CD4-positive, alpha-beta T cell treated with Interleukin-12 subunit alpha and Interleukin-12 subunit beta, for 1 hour (primary cell): Measurements from ENCODE around the gene ZNF343.
A peak's percentile ranks its signal among the peaks of the same experiment; 100 is the strongest.
"Not testable (repeated sequence)": the region's sequence is repeated elsewhere in the genome, so short reads cannot be mapped to it uniquely, and the experiment has no call there.

Source experiments
- DNase-seq: peaks from one replicate; pipeline ENCODE4 v3.0.0-alpha.2; 2020

ZNF343 gene

DNA sequence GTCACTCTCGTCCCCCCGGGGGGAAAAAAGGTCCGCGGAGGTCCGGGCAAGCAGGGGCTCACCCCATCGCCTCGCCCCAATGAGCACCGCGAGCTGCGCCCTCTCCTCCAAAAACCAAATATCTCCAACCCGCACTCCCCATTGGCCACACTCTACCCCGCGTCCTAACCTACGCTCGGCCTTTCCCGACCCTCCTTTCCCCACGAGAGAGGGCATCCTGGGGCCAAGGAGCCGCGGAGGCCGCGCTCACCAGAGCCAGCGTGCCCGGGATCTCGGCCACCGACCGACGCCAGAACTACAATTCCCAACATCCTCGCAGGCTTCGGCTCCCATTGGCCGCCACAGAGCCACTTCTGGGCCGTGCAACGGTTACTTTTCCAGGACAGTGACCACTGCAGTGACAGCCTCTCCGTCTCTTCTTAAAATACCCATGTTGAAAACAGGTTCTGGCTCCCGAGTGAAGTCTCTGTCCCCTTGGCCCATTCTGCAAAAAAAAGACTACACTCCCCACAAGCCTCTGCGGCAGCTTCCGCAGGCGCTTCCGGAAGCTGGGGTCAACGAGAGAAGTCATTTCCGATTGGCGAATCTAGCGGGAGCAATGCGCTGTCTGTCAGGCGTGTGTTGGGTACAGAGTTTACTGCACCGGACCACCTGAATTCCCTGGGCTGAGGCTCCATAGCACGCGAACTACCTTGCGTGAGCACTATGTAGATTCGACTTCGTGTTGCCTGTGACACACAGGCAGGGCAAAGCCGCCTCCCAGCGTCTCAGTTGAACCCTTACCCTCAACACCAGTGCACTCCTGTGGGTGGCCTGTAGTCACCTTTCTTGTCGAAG lies at the start of gene ZNF343:
TSS of gene ZNF343 (minus strand) at position 285 of the 837 bp plus-strand sequence. CDS start 15,020 bp downstream, outside the sequence.
- peak; percentile 81 for DNase-seq

DNA sequence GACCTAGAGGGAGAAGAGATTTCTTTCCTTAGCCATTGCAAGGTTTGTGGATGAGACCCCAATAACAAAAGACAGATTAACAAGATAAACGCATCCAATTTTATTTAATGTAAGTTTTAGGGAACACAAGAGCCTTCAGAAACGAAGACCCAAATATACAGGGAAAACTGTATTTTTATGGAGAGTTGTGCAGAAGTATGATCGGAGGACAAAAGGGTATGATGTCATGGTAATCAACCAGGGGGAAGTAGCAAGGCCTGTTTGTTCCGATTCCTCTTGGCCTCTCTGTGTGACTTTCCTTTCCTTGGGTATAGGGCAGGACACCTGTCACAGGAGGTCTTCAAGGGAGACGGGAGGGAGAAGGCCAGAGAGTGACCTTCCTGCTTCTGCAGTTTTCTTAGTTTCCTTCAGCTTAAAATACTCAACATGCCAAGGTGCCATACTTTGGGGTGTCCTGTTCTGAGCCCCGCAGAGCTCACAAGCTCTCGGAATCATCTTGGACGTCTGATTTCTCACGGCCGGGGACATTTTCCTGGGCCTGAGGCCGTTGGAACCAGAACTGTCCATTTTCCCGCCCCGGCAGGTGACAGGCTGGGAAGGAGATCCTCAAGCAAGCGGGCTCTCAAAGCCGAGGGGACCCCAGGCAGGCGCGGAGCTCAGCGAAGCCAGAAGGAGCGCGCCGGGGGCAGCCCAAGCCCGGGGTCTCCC lies 49.3 kb upstream of the ZNF343 start:
- DNase-seq = no peak

DNA sequence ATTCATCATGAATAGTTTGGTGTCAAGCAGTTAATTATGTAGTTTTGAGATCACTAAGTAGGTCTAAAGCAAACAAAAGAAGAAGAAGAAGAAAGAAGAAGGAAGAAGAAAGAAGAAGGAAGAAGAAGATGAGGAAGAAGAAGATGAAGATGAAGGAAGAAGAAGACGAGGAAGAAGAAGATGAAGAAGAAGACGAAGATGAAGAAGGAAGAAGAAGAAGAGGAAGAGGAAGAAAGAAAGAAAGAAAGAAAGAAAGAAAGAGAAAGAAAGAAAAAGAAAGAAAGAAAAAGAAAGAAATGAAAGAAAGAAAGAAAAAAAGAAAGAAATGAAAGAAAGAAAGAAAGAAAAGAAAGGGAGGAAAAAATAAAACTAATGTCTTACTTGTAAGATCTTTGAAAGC lies 36.9 kb upstream of the ZNF343 start:
- DNase-seq = no peak

DNA sequence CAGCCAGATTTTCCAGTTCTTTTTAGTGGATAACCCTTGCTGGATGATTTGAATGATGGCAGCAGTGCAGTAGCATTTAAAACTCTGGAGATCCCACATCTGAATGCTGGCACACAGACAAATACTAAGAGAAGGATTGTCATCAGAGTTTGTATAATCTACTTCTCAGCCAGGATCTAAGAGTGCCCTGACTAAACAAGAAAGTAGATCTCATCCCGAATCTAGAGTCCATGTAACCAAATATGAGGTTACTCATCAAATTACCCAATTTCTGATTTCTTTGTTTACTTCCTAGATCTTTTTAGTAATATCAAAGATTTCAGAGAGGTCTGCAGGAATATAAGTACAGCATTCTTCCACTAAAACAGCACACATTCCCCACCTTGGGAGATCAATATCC lies 35.5 kb upstream of the ZNF343 start:
- no peak for DNase-seq

DNA sequence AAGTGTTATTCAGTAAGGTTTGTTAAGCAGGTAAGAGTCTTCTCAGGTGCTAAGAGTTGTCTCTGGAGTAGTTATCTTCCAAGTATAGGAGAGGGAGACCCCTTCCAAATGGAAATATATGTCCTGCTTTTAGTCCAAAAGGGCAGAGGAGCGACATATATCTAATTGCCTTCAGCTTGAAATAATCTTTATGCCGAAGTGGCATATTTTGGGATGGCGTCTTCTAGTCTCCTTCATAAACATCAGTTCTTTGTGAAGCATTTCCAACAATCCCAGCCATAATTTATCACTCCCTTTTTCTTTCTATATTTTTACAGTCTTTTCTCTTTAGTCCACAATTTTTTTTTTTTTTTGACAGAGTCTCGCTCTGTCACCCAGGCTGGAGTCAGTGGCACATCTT lies 33.6 kb upstream of the ZNF343 start:
- DNase-seq = no peak

DNA sequence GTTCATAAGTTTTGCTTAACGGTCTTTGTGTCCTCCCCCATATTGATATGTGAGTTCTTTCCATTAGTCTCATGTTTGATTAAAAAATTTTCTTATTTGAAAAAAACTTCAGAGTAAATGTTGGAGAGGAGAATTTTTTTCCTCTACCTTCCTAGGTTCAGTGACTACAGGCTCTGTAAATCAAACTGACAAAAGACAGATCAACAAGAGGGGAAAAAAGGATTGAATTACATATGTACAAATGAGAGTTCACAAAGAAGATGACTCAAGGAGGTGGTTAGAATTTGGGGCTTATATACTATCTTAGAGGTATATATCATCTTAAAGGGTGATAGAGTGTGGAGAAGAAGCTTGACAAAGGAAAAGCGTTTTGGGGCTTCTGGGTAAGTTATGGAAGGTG lies 33.2 kb upstream of the ZNF343 start:
- no peak for DNase-seq

DNA sequence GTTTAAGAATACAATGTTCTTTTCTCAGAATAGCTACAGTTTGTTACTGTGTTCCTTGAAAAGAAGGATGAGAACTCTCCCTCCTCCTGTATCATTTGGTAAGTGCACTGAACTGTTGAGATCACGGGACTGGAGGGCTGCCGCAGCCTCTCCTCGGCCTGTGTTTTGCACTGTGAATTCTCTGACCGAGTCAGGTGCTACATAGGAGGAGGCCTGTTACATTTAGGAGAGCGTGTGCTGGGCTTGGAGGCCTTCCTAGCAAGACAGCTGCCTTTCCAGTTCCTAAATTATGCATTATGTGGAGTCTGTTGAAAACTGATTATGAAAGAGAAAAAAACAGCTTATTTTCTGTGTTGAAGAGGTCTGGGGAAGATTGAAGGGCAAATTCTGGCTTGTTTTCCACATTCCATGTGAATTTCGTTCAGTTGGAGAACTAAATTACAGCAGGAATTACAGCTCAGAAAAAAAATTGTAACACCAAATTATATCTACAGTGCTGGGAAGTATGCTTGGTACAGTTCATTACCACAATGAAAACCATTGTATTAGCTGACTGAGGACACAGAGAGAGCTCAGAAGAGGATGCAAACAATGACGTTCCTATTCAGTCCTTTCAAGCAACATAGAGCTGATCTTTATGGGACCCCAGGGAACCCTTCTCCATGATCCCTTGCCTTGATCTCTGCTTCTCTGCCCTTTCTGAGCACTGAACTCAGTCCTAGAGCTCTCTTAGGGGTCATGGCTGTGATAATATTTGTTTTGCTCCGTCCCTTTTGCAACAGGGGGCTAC lies 30.4 kb upstream of the ZNF343 start:
- no peak for DNase-seq

DNA sequence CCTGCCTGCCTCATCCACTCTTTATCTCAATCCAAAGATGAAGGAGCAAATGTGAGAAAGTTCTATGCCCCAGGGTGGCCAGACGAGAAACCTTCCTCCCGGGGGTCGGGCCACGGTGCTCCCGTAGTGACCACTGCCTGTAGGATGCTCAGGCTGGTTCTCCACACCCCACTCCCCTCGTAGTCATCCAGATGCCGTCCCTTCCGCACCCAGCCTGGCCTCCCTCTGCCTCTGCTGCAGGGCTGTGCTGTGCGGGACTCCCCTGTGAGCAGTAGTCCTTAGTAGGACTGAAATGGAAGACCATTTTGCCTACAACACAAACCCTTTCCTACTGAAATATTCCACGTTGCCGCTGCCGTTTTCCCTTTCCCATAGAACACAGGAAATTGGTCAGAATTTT lies 29.6 kb upstream of the ZNF343 start:
- no peak for DNase-seq

DNA sequence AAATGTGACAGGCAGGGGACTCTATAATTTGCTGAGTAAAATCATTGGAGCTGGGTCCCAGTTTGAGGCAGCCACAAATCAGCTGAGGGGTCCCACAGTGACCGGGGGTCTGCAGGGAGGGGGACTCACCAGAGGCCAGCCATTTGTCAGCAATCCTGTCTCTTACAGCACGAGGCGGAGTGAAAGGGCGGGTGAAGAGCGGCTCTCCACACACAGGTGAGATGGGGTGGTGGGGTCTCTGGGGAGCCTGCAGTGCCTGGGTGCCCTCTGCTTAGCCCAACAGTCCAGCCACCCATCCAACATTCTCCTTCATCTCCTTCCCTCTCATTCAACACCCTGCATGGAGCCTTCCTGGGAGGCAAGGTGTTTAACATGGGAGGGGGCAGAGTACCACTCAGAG lies 28.4 kb upstream of the ZNF343 start:
- DNase-seq = no peak

DNA sequence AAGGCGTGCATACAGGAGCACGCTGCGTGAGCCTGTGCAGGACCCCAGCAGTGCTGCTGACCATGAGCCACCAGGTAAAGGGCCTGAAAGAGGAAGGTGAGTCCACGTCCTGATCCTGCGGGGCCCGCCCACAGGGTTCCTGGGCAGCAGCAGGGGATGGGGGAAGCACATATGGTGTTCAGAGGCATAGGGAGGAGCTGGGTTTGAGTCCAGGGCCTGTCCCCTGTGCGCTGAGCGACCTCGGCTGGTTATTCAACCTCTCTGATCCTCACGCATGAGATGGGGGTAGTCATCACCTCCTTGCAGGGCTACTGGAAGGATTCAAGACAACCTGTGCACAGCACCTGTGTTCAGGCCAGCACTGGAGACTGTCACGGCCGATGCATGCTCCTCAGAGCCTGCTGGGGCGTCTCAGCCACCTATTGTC lies 27.9 kb upstream of the ZNF343 start, which contains the start of gene TMC2:
TSS of gene TMC2 (plus strand) at position 14 of the 427 bp plus-strand sequence. CDS start at position 63, 49 bp downstream.
- no peak for DNase-seq

DNA sequence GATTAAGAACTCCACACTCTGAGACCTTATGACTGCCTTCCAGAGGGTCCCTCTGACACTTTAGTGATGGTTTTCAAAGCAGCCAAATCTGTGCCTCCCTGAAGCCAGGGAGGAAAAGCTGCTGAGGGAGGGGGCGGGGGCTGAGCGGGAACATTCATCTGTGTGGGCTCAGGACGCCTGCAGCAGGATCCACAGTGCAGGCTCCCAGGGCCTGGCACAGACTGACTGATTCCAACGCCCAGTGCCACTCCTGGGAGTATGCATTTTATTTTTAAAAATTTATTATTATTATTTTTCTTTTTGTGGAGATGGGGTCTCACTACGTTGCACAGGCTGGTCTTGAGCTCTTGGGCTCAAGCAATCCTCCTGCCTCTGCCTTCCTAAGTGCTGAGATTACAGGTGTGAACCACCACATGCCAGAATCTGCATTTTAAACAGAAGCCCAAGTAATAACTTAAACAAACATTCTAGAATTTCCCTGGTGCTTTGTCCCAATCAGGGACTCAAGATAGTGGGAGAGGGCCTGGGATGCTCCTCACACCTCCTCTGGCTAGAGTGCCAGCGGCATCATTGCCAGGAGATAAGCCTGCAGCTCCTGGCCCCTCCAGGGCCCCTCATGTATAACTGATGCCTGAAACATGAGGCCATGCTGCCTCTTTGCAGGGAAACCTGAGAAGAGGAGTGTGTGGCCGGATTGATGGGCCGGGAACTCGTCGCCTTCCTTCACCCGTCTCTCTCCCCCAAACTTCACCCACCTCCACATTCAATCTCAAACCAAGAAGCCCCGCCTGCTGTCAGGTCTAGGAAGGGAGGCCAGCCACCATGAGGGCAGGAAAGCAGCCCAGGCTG lies 27.2 kb upstream of the ZNF343 start:
- DNase-seq = no peak

DNA sequence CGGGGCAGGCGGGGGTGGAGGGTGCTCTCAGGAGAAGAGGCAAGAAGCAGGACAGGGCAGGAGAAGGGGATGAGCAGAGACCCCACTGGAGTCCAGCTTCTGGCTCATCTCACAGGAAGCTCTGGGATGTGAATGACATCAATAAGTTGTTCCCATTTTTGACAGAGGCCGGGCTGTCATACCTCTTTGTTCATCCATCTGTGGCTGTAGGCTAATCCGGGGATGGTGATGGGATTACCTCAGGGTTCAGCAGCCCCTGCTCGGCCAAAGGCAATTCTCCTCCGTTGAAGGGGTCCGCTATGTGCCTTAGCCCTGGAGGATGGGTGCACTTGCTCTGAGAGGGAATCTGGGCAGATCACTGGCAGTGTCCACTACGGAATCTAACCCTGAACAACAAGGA lies 24.4 kb upstream of the ZNF343 start:
- no peak for DNase-seq

DNA sequence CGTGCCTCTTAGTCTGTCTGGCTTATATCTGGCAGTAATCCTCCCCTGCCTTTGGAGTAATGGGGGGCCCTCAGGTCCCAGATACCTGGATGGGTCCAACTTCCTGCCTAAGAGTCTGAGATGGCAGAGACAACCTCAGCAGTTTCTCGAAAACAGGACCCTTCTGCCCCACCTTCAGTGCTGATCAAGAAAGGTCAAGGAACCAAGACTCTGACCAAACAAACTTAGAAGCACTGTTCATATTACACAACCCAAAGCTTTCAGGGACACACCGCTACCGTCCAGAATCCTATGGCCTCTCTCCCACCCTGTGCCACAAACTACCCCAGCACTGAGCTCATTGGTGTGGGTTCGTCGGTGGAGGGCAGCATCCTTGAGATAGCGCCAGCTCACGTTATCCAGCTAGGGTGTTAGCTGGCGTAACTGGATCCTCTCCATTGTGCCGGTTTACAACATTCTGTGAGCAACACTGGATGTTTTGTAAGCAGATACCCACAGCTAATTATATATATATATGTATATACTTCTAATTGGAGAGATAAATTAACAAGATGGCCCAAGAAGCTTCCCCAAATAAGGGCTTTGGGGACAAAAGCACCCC lies 20.1 kb upstream of the ZNF343 start:
- DNase-seq = no peak

DNA sequence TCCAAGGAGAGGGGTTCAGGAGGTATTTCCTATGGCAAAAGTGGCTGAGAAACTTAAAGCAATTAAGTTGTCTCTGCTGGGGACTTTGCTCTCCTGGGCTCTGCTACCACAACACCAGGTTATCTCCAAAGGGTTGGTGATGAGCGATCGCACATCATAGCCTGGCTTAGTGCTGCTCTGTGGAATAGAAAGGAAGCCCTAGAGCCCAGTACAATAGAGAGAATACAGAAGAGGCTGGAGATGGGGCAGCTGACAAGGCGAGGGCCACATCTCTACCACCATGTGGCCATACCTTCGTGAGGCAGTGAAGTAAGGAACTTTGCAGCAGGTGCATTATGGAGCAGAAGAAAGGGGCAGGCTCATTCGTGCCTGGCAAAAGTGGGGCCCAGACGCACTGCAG lies 19.0 kb upstream of the ZNF343 start:
- DNase-seq = no peak

DNA sequence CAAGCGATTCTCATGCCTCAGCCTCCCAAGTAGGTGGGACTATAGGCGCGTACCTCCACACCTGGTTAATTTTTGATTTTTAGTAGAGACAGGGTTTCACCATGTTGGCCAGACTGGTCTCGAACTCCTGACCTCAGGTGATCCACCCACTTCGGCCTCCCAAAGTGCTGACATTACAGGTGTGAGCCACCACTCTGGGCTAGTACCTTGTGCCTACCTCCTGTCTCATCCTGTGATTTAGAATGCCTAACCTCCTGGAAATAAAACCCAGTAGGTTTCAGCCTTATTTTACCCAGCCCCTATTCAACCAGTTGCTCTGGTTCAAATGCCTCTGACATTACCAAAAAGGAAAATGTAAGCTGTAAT lies 17.5 kb upstream of the ZNF343 start:
- not testable (repeated sequence) for DNase-seq

DNA sequence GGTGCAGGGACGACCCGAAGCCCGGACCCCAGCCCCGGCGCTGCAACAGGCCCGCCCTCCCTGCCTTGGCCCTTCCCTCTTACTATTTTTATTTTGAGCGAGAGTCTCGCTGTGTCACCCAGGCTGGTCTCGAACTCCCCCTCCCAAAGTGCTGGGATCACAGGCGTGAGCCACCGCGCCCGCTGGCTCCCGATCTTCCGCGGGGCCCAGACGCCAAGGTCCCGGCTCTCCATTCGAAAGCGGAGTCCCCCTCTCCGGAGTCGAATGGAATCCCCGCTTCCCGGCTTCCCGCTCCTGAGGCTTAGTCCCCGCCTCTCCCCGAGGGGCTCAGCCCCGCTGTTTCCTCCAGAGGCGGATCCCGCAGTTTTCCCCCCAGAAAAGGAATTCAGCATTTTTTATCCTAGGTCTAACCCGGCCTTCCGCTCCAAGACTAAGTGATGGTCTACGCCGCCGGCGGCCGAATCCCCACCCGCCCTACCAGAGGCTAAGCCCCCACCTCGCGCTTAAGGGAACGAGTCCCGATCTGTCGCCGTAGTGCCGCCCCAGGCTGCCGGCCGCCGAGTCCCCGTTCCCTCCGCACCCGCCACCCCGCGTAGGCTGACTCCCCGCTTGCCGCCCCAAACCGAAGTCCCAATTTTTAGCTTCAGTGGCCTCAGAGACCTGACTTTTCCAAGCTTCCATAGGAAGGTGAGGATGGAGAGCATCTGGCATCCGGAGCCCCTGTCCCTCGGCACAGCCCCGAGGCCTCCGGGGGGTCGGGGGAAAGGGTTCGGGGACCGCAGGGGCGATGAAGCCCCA lies 16.2 kb upstream of the ZNF343 start:
- DNase-seq = peak; percentile 31

DNA sequence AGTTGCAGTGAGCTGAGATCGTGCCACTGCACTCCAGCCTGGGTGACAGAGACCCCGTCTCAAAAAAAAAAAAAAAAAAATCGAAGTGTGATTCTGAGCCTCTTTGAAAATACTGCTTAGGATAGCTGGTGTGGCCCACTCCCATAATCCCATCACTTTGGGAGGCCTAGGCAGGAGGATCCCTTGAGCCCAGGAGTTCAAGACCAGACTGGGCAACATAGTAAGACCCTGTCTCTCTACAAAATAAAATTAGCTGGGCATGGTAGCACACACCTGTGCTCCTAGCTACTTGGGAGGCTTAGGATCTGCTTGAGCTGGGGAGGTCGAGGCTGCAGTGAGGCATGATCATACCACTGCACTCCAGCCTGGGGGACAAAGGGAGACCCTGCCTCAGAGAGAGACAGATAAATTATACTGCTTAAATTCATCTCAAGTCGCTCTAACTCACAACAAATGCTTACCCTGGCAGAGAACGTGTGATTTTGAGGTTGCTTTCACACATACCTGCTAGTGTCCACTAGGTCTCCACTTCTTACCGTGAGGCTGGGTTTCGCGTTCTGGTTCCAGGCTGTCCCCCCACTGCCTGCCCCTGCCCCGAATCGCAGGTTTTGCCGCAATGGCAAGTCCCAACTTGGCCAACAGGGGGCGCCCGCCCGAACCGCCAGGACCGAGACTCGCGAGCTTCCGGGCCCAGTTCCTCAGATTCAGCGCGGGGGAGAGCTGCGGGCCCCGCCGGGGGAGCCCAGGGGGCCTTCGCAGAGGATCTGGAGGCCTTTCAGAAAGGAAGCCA lies 15.4 kb upstream of the ZNF343 start:
- DNase-seq = peak; percentile 91

DNA sequence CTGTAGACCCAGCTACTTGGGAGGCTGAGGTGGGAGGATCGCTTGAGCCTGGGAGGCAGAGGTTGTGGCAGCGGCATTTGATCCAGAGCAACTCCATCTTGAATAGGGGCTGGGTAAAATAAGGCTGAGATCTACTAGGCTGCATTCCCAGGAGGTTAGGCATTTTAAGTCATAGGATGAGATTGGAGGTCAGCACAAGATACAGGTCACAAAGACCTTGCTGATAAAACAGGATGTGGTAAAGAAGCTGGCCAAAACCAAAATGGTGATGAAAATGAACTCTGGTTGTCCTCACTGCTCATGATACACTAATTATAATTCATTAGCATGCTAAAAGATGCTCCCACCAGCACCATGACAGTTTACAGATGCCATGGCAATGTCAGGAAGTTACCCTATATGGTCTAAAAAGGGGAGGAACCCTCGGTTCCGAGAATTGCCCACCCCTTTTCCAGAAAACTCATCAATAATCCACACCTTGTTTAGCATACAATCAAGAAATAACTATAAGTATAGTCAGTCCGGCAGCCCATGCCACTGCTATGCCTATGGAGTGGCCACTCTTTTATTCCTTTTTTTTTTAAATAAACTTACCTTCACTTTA lies 14.2 kb upstream of the ZNF343 start:
- DNase-seq = not testable (repeated sequence)

DNA sequence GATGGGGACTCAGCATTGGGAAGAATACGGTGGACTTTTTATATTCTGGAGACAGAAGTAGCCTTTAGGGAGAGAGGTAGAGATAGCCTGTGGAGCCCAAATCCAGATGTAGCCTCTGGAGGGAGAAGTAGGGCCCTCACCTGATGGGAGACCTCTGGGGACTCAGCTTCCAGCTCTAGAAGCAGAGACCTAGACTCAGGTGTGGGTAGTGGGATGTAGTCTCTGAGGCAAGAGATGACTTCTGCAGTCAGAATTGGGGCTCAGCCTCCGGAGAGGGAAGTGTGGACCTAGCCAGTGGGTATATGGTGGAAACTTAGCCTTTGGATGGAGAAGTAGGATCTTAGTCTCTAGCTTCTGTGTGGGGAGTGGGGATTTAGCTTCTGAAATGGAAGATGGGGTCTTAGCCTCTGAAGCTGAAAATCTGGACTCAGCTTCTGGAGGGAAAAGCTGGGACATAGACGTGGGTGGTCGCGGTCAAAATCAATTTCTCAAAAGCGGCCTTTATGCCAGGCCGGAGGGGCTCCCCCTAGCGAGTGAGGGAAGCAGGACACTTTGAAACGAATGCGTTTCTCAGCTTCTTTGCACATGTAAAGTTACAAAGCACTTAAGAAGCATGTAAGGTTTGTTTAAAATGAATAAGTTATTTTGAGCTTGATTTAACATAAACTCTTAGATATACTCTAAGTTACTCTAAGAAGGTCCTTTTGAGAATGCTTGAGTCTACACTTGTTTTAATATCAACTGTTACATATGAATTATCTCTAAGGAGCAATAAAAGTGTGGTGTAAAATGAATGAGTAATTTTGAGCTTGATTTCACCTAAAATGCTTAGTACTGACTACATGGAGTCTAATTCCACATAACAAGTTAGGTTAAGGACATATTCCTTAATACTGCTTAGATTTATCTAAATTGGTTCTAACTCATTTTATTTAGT lies 12.9 kb upstream of the ZNF343 start:
- peak; percentile 61 for DNase-seq
